ENCODE data around the gene SGPL1.

Gene SGPL1

DNA sequence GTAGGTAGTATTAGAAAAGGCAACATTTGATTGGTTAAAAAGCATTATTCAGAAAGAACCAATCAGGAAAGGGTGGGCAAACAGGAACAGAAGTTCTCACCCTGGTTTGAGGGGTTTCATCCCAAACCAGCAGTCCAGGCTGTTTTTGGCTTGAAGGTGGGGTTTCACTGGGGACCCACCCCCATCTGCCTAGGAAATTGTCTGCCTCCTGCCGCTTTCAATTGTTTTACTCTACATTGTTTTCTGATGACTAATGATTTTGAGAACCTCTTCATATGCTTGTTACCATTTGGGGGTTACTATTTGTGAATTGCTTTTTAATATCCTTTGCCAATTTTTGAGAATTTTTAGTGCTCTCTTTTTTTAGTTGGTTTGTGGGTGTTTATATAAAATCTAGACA lies 75.9 kb downstream of the SGPL1 start:
- intact Hi-C loops (cut with DNase I) = no loop called here
- no peak for DNase-seq

DNA sequence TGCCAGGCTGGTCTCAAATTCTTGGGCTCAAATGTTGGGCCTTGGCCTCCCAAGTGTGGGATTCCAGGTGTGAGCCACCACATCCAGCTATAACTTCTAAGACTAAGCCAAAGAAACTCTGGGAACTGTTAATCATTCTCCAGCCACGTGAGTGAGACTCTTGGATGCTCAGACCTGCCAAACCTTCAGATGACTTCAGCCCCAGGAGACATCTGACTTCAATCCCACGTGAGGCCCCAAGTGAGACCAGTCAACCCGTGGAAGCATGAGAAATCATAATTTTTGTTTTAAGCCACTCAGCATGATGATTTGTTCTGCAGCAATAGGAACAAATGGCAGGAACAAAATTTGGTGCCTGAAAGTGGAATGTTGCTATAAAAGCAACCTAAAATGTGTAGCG lies 76.9 kb downstream of the SGPL1 start:
- no peak for DNase-seq
- intact Hi-C loops (cut with DNase I) = no loop called here

- intact Hi-C loops (cut with DNase I) = no loop called here
- DNase-seq = no peak
Observed at GRCh38 chr10:70893227-70894006, 77.7 kb downstream of the SGPL1 start.

DNA sequence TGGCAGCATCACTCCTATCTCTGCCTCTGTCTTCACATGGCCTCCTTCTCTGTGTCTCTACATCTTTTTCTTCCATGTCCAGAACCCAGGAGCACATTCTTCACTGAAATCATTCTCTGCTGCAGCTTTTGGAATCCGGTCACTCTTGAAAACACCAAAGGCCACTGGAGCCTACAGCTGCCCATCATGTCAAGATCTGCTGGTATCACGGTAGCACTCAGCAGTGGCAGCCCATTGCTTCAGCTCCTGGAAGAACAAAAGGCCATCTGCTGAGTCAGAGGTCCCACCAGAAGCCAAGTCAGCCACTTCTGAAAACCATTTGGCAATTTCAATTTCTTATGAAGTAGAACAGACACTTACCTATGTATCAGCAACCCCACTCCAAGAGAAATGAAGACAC lies 78.7 kb downstream of the SGPL1 start:
- no peak for DNase-seq
- intact Hi-C loops (cut with DNase I) = no loop called here

DNA sequence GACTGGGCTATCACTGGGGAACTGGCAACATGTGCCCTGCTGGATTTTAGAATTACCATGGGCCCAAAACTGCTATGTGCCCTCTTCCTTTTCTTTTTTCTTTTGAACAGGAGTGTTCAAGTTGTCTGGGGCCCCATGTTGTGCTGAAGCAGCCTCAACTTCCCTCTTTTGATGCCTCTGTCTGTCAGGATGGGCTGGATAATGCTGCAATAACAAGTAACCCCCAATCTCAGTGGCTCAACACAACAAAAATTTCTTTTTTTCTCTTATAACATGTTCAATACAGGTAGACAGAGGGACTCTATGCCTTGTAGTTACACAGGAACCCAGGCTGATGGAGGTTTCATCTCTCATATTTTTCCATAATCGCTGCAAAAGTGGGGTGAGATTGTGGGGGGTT lies 80.8 kb downstream of the SGPL1 start:
- no peak for DNase-seq

GRCh38 chr10:70898687-70899086 lies 82.9 kb downstream of the SGPL1 start:
- DNase-seq = peak in 2 of 42 donors; percentile 13 to 18
- intact Hi-C loops (cut with DNase I) = no loop called here

More for the DNA sequence above, 80.8 kb downstream of the SGPL1 start:
- intact Hi-C loops (cut with DNase I) = no loop called here

- DNase-seq = peak in 1 of 42 donors; percentile 16
- intact Hi-C loops (cut with DNase I) = no loop called here
Observed at GRCh38 chr10:70899096-70899495, 83.3 kb downstream of the SGPL1 start.

- intact Hi-C loops (cut with DNase I) = no loop called here
- peak in 1 of 42 donors; percentile 19 for DNase-seq
Observed at GRCh38 chr10:70901276-70901878, 85.6 kb downstream of the SGPL1 start.

DNA sequence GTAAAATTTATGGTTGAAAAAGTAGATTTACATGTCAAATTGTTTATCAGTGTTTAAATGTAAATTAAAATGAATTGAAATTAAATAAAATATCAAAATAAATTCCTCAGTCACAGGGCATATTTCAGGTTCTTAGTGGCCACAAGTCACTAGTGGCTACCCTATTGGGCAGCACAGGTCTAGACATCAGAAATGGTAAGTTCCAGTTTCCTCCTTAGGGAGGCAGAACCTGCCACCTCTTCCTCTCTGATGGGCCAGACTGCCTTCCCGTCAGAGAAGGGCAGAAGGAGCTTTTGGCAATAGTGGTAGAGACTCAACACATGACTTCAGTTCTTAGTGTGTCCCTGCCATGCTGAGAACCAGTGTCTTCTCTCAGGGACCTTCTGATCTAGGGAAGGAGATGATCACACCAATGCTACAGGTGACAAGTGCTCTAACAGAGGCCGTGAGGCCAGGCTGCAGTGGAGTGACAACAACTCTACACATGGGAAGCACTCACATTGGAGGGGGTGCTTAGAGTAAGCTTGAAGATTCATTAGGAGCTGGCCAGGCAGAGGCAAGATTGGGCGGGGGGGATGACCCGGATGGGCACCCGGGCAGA lies 87.0 kb downstream of the SGPL1 start:
- intact Hi-C loops (cut with DNase I) = no loop called here
- DNase-seq = no peak

DNA sequence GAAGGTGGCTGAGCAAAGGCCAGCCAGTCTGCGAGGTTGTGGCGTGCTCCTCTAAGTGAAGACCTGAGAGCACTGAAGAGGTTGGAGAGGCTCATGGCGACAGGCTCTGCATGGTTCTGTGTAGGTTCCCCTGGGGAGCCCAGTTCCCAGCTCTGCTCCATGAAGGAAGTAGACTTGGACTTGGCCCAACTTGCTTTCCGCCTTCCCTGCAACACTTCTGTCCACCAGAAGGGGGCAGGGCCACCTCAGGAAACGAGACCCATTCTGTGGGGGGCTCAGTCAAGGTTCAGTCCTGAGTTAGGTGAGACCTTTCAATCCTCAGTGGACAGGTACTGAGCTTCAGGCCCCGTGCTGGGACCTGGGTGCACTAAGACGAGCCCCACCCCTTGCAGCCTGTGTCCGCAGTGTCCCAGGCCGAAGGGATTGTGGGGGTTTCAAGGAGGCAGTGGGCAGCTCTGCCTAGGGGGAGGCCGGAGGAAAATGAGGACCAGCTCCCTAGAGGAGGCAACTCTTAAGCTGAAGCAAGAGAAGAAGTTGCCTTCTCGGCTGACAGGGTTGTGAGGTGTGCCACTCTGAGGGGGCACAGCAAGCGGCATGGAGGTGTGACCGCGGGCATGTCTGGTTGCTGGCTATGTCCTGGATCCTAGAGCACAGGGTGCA lies 87.6 kb downstream of the SGPL1 start:
- intact Hi-C loops (cut with DNase I) = no loop called here
- DNase-seq = peak in 41 of 42 donors; percentile 45 to 88 (median 72)

DNA sequence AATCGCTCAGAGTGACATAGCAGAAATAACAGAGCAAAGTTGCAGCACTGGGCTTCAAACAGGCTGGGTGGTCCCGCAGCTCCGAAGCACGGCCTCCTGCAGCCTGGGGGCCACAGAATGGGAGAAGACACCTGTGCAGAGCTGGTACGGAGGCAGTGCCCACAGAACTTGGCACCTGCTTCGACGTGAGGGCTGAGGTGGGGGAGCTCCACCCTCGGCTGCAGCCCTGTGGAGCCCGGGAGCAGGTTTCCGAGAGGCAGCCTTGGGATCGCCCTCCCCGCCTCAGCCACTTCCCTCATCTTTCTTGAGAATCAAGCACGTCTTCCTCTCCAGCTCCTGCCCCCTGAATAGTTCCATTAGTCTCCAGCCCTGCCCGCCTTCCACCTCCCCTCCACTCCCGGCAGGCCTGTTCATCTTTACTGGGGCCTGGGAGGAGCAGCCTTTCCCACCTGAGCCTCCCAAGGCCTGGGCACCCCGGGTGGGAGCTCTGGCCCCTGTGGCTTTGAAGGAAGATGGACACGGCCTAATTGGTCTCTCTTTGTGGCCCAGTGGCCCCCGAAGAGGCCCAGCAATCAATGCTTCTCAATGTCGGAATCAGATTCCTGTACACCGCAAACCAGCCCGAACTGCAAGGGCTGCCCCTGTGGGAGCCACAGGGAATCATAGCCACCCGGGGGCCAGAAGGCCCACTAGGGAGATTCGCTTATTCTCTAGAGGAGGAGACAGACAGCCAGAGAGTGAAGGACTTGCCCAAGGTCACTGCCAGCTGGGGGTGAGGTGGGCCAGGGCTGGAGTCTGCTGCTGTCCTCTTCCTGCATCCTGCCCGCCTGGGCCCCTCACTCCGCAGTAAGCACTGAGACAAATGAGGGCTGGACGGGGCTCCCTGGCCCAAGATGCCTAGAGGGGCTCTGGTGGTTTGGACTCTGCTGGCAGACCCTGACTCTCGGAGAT lies 89.6 kb downstream of the SGPL1 start:
- peak in 2 of 42 donors; percentile 26 to 42 for DNase-seq
- intact Hi-C loops (cut with DNase I) = no loop called here

DNA sequence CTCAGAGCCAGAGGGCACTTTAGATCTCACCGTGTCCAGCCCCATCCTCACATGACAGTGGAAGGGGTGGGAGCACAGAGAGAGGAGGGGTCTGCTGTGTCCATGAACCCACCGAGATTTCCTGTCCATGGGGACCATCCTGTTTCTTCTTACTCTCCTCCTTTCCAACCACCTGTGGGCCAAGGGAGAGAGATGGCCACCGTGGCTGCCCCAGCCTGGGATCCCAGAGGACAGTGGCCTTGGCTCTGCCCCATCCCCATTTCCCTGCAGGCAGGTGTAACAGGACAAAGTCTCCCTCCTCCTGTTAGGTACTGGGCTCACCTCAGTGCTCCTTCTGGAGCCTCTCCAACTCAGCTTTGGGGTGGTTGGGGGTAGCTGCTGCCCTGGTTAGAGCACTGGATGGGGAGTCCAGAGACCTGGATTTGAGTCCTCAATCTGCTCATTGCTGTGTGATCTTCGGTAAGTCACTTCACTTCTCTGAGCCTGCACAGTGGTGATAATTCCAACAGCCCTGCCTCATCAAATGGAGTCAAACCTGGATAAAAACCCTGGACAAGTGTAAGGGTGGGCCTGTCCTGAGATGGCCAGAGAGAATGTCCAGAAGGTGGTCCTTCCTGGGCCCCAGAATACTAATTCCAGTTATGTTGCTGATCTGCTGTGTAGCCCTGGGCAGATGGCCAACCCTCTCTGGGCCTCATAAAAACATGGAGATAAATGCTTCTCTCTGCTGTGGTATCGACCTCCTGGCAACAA lies 90.5 kb downstream of the SGPL1 start:
- peak in 1 of 42 donors; percentile 8 for DNase-seq
- intact Hi-C loops (cut with DNase I) = no loop called here

- peak in 1 of 42 donors; percentile 13 for DNase-seq
Observed at GRCh38 chr10:70906953-70907636, 91.3 kb downstream of the SGPL1 start.

GRCh38 chr10:70907637-70908405 lies 92.1 kb downstream of the SGPL1 start:
- peak in 3 of 42 donors; percentile 8 to 16 (median 8) for DNase-seq
- intact Hi-C loops (cut with DNase I) = no loop called here

More at GRCh38 chr10:70906953-70907636, 91.3 kb downstream of the SGPL1 start:
- intact Hi-C loops (cut with DNase I) = no loop called here

DNA sequence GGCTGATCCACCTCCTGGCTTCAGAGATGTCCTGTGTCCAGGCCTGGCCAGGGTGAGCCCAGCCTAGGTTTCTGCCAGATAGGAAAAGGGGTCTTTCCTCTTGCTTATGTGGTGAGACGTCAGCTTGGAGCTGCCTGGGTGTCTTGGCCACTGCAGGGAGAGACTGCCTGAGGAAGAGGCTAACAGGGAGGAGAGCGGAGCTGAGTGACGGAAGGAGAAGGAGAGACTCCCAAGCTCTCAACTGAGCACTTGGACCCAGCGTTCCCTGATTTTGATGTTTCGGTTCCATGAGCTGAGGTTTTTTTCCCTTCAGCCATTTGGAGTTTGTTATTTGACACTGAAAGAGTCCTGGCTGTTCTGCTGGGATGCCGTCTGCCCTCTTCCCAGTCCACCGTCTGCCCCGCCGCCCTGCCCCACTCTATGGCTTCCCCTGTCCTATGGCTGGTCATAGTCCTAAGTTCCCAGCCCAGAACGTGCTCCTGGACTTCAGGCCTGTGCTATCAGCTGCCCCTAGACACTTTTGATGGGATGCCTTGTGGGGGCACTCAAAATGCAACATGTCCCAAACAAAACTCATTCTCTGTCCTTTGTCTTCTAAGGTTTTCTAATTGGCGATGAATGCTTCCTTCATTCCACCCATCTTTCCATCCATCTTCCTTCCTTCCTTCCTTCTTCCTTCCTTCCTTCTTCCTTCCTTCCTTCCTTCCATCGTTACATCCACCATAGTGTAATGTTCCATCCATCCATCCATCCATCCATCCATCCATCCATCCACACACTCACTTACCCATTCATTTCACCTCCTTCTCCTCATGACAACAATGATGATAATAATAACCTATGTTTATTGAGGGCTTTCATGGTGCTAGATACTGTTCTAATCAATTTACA lies 92.9 kb downstream of the SGPL1 start:
- intact Hi-C loops (cut with DNase I) = no loop called here
- DNase-seq = peak in 4 of 42 donors; percentile 2 to 17 (median 10)
